CD4-positive, alpha-beta memory T cell (primary cell): Measurements from ENCODE around the gene STARD7. TPM values are rescaled to one million over a fixed set of nuclear protein-coding genes. Genes with fewer than 3 reads are reported as not detected.

Experiments used
- CTCF ChIA-PET: fragments of 350-600 bp; sonication (Branson Sonifier 250); formaldehyde crosslinking; loops from one replicate; lab custom pipeline; 2021; ENCODE audit warnings: inconsistent platforms; ENCODE audit not compliant: partially characterized antibody; lab: Charles Lee
- POLR2A ChIA-PET: fragments of 350-600 bp; sonication (Branson Sonifier 250); formaldehyde crosslinking; loops from one replicate; lab custom pipeline; 2021; ENCODE audit not compliant: partially characterized antibody; lab: Charles Lee
- DNase-seq, 5 donors: peaks; one replicate each; pipeline versions ENCODE4 v3.0.0 to v3.0.0-alpha.2; 2020 to 2022; ENCODE audit warnings: mixed read lengths in 1 of 5
- H3K27ac ChIP-seq: one replicate; pipeline ENCODE4 v1.7.0; 2013; ENCODE audit warnings: low read depth, low read length
- H3K27me3 ChIP-seq: 2 replicates; pipeline ENCODE4 v1.7.0; 2013; ENCODE audit warnings: mild to moderate bottlenecking, low read length, moderate library complexity; ENCODE audit not compliant: insufficient read depth
- H3K36me3 ChIP-seq: 2 replicates; pipeline ENCODE4 v1.7.0; 2013; ENCODE audit warnings: mild to moderate bottlenecking, low read length, moderate library complexity; ENCODE audit not compliant: insufficient read depth
- H3K4me1 ChIP-seq: 2 replicates; pipeline ENCODE4 v1.7.0; 2013; ENCODE audit warnings: mild to moderate bottlenecking, low read length, moderate library complexity; ENCODE audit not compliant: insufficient read depth
- H3K4me3 ChIP-seq, 2 donors: one replicate each; pipeline ENCODE4 v1.7.0; 2013; ENCODE audit warnings: low read length in 2 of 2, mild to moderate bottlenecking in 1 of 2
- H3K9me3 ChIP-seq, 2 donors: one replicate each; pipeline ENCODE4 v1.7.0; 2013; ENCODE audit warnings: low read length in 2 of 2, control low read depth in 1 of 2; ENCODE audit not compliant: control insufficient read depth in 1 of 2
- H3K27ac Mint-ChIP-seq, 7 donors: one replicate each; pipeline ENCODE4 v1.8.0; 2020 to 2021; ENCODE audit warnings: mixed read lengths in 7 of 7, mild to moderate bottlenecking in 6 of 7, inconsistent platforms in 3 of 7, moderate library complexity in 3 of 7
- H3K27me3 Mint-ChIP-seq, 2 donors: one replicate each; pipeline ENCODE4 v1.8.0; 2020 to 2021; ENCODE audit warnings: mixed read lengths in 2 of 2
- H3K36me3 Mint-ChIP-seq, 2 donors: one replicate each; pipeline ENCODE4 v1.8.0; 2020 to 2021; ENCODE audit warnings: mixed read lengths in 2 of 2, inconsistent platforms in 1 of 2, mild to moderate bottlenecking in 1 of 2
- H3K4me1 Mint-ChIP-seq, 4 donors: one replicate each; pipeline ENCODE4 v1.8.0; 2020 to 2021; ENCODE audit warnings: mixed read lengths in 4 of 4, mild to moderate bottlenecking in 1 of 4
- H3K4me3 Mint-ChIP-seq, 8 donors: one replicate each; pipeline ENCODE4 v1.8.0; 2020 to 2021; ENCODE audit warnings: mixed read lengths in 8 of 8, mild to moderate bottlenecking in 7 of 8, moderate library complexity in 6 of 8, inconsistent platforms in 3 of 8
- H3K9me3 Mint-ChIP-seq, 8 donors: one replicate each; pipeline ENCODE4 v1.8.0; 2020 to 2021; ENCODE audit warnings: mixed read lengths in 8 of 8, mild to moderate bottlenecking in 5 of 8, inconsistent platforms in 3 of 8, moderate library complexity in 1 of 8
- intact Hi-C: fragments of 100-400 bp; cut with micrococcal nuclease; formaldehyde crosslinking; loops from one replicate; pipeline ENCODE4 v1.15.1; 2023
- polyA plus RNA-seq, 2 donors: library from polyadenylated mRNA; unstranded; fragments of 300-500 nt; fragmentation: Illumina TruSeq; gene quantifications; one replicate each; pipeline ENCODE4 v1.2.3, GENCODE V29; 2021
- total RNA-seq, 2 experiments: library from RNA; stranded (reverse); gene quantifications; one replicate each; pipeline ENCODE4 v1.2.3, GENCODE V29; 2021

STARD7 gene
- total and polyA plus RNA-seq, 4 experiments from 2014 or later, result 84.9 to 196 (median 101) TPM

DNA sequence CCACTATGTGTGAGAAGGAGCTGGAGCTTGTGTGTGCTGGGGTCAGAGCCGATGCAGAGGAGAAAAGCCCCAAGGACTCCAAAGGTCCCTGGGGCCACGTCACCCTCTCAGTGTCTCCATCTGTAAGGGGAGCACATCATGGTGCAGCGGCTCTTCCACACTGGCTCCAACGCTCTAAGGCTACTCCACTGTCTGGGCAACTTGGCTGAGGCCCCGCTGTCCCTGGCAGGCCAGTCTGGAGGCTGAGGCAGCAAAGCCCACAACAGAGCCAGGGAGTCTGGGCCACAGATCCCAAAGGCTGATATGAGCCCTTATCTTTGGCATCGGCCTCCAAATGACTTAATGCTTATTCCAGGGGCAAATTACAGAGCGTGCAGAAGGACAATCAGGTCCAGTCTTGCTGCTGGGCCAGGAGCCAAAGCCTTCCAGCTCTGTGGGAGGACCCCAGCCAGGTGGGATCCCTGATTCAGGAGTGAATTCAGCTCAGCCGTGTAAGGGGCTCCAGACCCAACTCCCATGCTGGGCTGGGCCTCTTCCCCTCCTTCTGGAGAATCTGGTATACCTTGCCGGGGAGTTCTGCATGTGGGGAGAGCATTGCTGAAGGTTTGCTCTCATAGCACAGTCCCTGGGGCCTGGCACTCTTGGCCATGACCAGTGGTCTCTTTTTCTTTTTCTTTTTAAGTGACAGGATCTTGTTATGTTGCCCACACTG, 61.6 kb downstream of the STARD7 start:
- Histone ChIP-seq H3K27ac (peak overlapping the region; percentile 100), H3K9me3 (no peaks in the 10 kb centered on the region), H3K36me3 (peaks cover 6% of the 10 kb centered on the region), H3K4me3 (peak overlapping the region; percentile 61 to 71), H3K4me1 (peaks cover 68% of the 10 kb centered on the region), H3K27me3 (no peaks in the 10 kb centered on the region)
- Mint-ChIP-seq H3K9me3 (peaks cover 0 to 6% (median 0%) of the 10 kb centered on the region in 8 donors), H3K4me3 (peak overlapping the region; percentile 86 to 90 (median 87)), H3K27me3 (no peaks in the 10 kb centered on the region), H3K27ac (peak overlapping the region; percentile 98 to 100 (median 99)), H3K36me3 (peaks cover 3 to 40% of the 10 kb centered on the region in 2 donors), H3K4me1 (peaks cover 34 to 84% (median 62%) of the 10 kb centered on the region in 4 donors)
- peak in 2 of 5 donors; percentile 28 to 73 for DNase-seq
- intact Hi-C loops, result loop anchor here (1.0 to 5.0 kb wide), 4 partner anchors 17 to 390 kb away; partner anchors contain the start of genes ARID5A, CIAO1 and STARD7
- ChIA-PET CTCF (interaction anchor here (2.7 to 14.8 kb wide), 3 partner anchors 8 to 28 kb away, joined by 11 to 648 read pairs (median 21); partner anchors contain the start of gene ASTL), POLR2A (interaction anchor here (0.7 to 12.4 kb wide), 11 partner anchors 8 to 766 kb away, joined by 3 to 285 read pairs (median 6); partner anchors contain the start of genes ARID5A, ASTL, ITPRIPL1 and STARD7)

DNA sequence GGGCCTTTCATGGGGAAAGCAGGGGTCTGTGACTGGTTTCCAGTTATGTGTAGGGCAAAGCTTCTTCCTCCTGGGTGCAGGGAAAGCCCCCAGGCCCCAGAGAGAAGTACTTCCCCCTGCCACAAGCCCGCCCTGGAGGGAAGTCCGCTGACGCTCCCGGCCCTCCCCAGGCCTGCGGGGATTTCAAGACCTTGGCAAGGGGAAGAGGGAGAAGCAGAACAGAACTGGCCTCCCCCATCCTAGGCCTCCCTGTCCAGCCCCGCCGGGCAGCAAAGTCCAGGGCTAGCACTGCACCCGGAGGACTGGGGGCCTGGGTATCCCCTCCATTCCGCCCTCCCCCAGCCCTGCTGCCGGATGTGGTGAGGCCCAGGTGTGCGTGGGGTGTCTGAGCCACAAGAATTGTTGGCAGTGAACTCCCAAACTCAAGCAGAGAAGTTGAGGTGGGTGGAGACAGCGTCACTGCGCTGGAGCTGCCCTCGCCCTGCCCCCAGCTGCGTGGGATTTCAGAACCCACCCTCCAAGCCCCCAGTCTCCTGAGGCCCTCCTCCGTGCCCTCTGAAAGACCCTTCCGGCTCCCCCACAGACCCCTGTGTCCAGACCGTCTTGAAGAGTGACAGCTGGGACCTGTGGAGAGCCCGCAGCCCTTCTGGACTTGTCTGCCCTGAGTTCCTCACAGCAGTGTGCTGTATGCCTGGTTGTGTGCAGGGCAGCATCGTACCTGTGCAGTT, 62.3 kb downstream of the STARD7 start:
- peak; percentile 92 to 96 (median 95) for DNase-seq
- CTCF ChIA-PET, result interaction anchor here (2.7 to 14.8 kb wide), 3 partner anchors 8 to 28 kb away, joined by 11 to 648 read pairs (median 21); partner anchors contain the start of gene ASTL
- Mint-ChIP-seq H3K4me3 (peak overlapping the region; percentile 86 to 90 (median 87)), H3K27ac (peak overlapping the region; percentile 98 to 100 (median 99)), H3K36me3 (peaks cover 3 to 43% of the 10 kb centered on the region in 2 donors), H3K9me3 (peaks cover 0 to 6% (median 0%) of the 10 kb centered on the region in 8 donors), H3K4me1 (peaks cover 35 to 83% (median 63%) of the 10 kb centered on the region in 4 donors), H3K27me3 (no peaks in the 10 kb centered on the region)
- H3K36me3 ChIP-seq, result peaks cover 6% of the 10 kb centered on the region
- POLR2A ChIA-PET, result interaction anchor here (0.7 to 12.4 kb wide), 12 partner anchors 9 to 767 kb away, joined by 3 to 285 read pairs (median 5); partner anchors contain the start of genes ARID5A, CNNM3, ITPRIPL1 and STARD7
- peak overlapping the region; percentile 61 to 71 for H3K4me3 ChIP-seq
- H3K9me3 ChIP-seq, result no peaks in the 10 kb centered on the region
- intact Hi-C loops, result loop anchor here (1.0 to 5.0 kb wide), 4 partner anchors 18 to 391 kb away; partner anchors contain the start of genes ARID5A, CIAO1 and STARD7
- no peaks in the 10 kb centered on the region for H3K27me3 ChIP-seq
- peaks cover 66% of the 10 kb centered on the region for H3K4me1 ChIP-seq
- H3K27ac ChIP-seq, result peak overlapping the region; percentile 100

DNA sequence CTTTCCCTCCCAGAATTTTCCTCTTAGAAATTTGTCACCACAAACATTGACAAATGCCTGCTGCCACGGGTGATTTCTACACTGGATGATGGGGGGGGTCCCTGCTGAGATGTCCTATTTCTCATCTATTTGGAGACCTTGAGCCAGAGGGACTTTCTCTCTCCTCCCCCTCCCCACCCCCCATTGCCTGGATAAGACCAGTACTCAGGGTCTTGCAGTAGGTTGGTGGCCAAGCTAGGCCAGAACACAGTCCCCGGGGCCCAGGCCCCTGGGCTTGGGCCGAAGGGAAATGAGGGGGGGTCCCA, 62.8 kb downstream of the STARD7 start:
- DNase-seq, result no peak
- Mint-ChIP-seq H3K9me3 (peaks cover 0 to 6% (median 0%) of the 10 kb centered on the region in 8 donors), H3K27me3 (no peaks in the 10 kb centered on the region), H3K36me3 (peaks cover 3 to 43% of the 10 kb centered on the region in 2 donors), H3K4me3 (peak overlapping the region; percentile 86 to 90 (median 87)), H3K4me1 (peaks cover 33 to 85% (median 60%) of the 10 kb centered on the region in 4 donors), H3K27ac (peak overlapping the region; percentile 98 to 100 (median 99))
- peak overlapping the region; percentile 61 to 71 for H3K4me3 ChIP-seq
- peaks cover 6% of the 10 kb centered on the region for H3K36me3 ChIP-seq
- ChIA-PET CTCF (interaction anchor here (14.8 kb wide), 1 partner anchor 29 kb away, joined by 648 read pairs; no protein-coding TSS in a partner anchor), POLR2A (interaction anchor here (0.7 to 12.4 kb wide), 10 partner anchors 8 to 767 kb away, joined by 3 to 285 read pairs (median 6); partner anchors contain the start of genes ARID5A, CNNM3, ITPRIPL1 and STARD7)
- no peaks in the 10 kb centered on the region for H3K27me3 ChIP-seq
- no peaks in the 10 kb centered on the region for H3K9me3 ChIP-seq
- H3K27ac ChIP-seq, result peak overlapping the region; percentile 100
- H3K4me1 ChIP-seq, result peaks cover 62% of the 10 kb centered on the region
- intact Hi-C loops, result loop anchor here (1.0 to 5.0 kb wide), 5 partner anchors 19 to 392 kb away; partner anchors contain the start of genes ARID5A, CIAO1 and STARD7

DNA sequence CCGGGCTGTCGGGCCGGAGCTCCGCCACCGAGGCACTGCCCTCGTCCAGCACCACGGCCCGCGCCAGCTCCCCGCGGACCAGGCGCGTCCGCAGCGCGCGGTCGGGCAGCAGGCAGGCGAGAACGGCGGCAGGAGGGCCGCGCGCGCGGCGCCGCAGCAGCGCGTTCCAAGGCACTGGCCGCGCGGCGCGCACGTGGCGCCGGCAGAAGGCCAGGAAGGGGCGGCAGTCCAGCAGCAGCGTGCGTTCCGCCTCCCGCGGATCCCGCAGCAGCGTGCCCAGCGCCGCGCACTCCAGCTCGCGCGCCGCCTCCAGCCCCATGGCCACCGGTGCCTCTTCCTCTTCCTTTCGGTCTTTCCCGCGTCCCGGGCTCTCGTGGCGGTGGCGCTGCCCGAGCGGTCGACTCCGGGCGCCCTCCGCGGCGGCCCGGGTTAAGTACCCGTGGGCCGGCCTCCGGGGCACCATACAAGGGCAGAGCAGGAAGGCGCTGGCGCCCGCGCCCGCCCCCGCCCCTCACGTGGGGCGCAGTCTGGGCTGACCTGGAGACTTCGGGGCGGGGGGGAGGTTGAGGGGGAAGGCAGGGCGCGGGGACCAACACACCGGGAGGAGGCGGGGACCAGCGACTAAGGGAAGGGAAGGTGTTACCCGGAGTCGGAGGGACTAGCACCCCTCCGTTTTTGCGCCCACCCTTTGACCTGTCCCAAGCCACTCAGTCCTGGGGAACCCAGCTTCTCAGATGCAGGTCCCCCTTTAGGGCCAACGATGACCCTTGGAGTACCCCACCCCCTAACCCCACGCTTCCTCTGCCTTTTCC, 63.4 kb downstream of the STARD7 start, which contains the start of gene DUSP2:
Gene DUSP2 (minus strand): TSS at position 405 of the 812 bp plus-strand sequence. CDS start 86 bp downstream, at position 319.
- Mint-ChIP-seq H3K9me3 (peaks cover 0 to 6% (median 0%) of the 10 kb centered on the region in 8 donors), H3K36me3 (peaks cover 3 to 44% of the 10 kb centered on the region in 2 donors), H3K27ac (peak within 1 kb of the TSS; percentile 98 to 100 (median 99)), H3K4me1 (peaks cover 33 to 79% (median 57%) of the 10 kb centered on the region in 4 donors), H3K4me3 (peak within 1 kb of the TSS; percentile 93 to 96 (median 94)), H3K27me3 (no peaks in the 10 kb centered on the region)
- peak within 1 kb of the TSS; percentile 71 to 86 for H3K4me3 ChIP-seq
- no peaks in the 10 kb centered on the region for H3K9me3 ChIP-seq
- ChIA-PET CTCF (interaction anchor here (3.2 to 14.8 kb wide), 2 partner anchors 20 to 29 kb away, joined by 22 to 648 read pairs; no protein-coding TSS in a partner anchor), POLR2A (interaction anchor here (0.6 to 12.4 kb wide), 11 partner anchors 8 to 671 kb away, joined by 3 to 285 read pairs (median 6); partner anchors contain the start of genes ARID5A, CNNM3, ITPRIPL1 and STARD7)
- peak within 1 kb of the TSS; percentile 100 for H3K27ac ChIP-seq
- H3K27me3 ChIP-seq, result no peaks in the 10 kb centered on the region
- DNase-seq, result peak; percentile 86 to 92 (median 87)
- peaks cover 62% of the 10 kb centered on the region for H3K4me1 ChIP-seq
- intact Hi-C loops, result loop anchor here (2.0 to 5.0 kb wide), 2 partner anchors 364 to 392 kb away; partner anchors contain the start of gene ARID5A
- peaks cover 6% of the 10 kb centered on the region for H3K36me3 ChIP-seq

DNA sequence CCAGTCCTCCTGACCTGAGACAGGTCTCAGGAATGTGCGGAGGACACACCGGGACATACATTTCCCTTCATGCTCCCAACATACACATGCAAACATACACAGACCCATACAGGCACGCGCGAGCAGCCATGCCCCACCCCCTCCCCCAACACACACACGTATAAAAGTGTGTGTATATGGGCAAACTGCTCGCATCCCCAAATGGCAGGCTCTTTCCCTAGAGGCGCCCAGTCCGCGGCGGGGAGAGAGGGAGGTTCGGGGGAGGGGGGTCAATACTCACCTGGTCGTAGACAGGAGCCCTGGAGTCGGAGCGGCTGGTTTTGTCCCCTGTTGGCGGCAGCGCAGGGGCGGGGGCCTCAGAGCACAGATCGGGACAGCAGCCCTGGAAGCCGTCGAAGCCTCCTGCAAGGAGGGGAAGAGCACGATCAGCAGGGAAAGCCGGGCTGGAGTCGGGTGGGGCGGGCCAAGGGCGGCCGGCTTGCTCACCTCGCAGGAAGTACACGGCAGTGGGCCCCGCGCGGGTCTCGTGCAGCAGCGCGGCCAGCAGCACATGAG, 64.1 kb downstream of the STARD7 start:
- peaks cover 0 to 6% (median 0%) of the 10 kb centered on the region in 8 donors for H3K9me3 Mint-ChIP-seq
- peaks cover 62% of the 10 kb centered on the region for H3K4me1 ChIP-seq
- POLR2A ChIA-PET, result interaction anchor here (0.6 to 12.4 kb wide), 10 partner anchors 14 to 672 kb away, joined by 3 to 285 read pairs (median 4); partner anchors contain the start of genes ARID5A, CNNM3 and STARD7

More for the DNA sequence above, 64.1 kb downstream of the STARD7 start:
- Histone ChIP-seq H3K36me3 (peaks cover 6% of the 10 kb centered on the region), H3K27me3 (no peaks in the 10 kb centered on the region), H3K27ac (peak overlapping the region; percentile 100), H3K4me3 (peak overlapping the region; percentile 71 to 86), H3K9me3 (no peaks in the 10 kb centered on the region)
- DNase-seq, result peak; percentile 39 to 60 (median 43)
- peak overlapping the region; percentile 93 to 96 (median 94) for H3K4me3 Mint-ChIP-seq
- H3K36me3 Mint-ChIP-seq, result peaks cover 3 to 44% of the 10 kb centered on the region in 2 donors
- no peaks in the 10 kb centered on the region for H3K27me3 Mint-ChIP-seq
- intact Hi-C loops, result loop anchor here (2.0 to 5.0 kb wide), 2 partner anchors 364 to 393 kb away; partner anchors contain the start of gene ARID5A
- H3K27ac Mint-ChIP-seq, result peak overlapping the region; percentile 96 to 98 (median 97)
- H3K4me1 Mint-ChIP-seq, result peaks cover 33 to 78% (median 54%) of the 10 kb centered on the region in 4 donors
- CTCF ChIA-PET, result interaction anchor here (1.7 to 14.8 kb wide), 4 partner anchors 14 to 30 kb away, joined by 4 to 648 read pairs (median 24); no protein-coding TSS in a partner anchor
